Measurements from ENCODE around the gene RPL19.
"Not testable (repeated sequence)": the region's sequence is repeated elsewhere in the genome, so short reads cannot be mapped to it uniquely, and the experiment has no call there.

Gene RPL19

DNA sequence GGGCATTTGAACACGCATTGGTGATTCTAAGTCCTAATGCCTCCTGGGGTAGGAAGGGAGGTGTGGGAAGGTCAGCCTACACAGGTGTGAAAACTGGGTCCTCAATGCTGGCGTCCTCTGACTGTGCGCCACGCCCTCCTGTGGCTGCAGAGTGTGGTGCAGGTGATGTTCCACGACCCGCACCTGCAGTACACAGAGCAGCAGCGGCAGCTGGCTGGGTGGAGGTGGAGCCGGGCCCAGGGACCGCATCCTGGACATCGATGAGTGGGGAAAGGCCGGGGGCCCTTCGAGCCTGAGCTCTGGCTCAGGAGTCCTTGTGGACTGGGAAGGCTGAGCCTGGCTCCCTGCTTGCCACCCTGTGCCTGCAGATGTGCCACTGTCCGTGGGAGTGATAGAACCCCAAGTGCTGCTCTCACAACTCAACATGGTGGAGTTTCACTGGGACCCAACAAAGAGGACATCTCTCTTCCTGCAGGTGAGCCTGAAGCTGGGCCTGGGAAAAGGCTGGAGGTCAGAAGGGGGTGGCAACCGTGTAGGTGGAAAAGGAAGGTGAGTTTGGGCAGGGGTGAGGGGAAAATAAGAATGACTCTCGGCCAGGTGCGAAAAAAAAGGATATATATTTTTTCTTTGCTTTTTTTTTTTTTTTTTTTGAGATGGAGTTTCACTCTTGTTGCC is 39.7 kb downstream of the RPL19 start:
- peak in 1 of 2 donors; percentile 51 for DNase-seq (ENCODE audit: extremely low read depth in 1 of 2, low read depth in 1 of 2)

DNA sequence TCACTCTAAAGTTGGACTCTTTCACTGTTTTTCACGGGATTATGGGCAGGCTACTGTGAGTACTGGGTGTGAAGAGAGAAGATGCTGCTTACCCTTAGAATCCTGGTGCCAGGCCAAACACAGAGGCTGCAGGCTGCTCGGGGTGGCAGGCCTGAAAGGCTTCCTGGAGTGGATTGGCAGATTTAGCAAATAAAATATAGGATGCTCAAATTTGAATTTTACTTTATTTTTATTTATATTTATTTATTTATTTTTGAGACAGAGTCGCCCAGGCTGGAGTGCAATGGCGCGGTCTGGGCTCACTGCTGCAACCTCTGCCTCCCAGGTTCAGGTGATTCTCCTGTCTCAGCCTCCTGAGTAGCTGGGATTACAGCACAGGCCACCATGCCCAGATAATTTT is 40.5 kb downstream of the RPL19 start:
- DNase-seq (ENCODE audit: extremely low read depth in 1 of 2, low read depth in 1 of 2) = no peak

DNA sequence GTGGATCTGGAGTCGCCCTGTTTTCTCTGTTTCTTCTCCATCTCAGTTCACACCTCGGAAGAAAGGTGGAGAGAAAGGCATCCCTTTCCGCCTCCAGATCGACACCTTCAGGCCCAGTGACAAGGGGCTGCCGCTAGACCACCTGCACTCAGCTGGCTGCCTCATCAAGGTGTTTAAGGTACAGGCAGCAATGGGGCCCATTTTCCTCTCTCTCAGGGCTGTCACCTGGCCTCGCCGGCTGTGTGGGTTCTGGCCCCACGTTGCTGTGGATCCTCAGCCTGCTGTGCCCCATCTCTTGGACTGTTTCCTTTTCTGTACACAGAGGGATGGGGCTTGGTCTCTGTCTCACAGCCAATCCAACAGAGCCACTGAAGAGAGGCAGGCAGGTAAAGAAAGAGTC is 43.1 kb downstream of the RPL19 start:
- no peak for DNase-seq (ENCODE audit: extremely low read depth in 1 of 2, low read depth in 1 of 2)

DNA sequence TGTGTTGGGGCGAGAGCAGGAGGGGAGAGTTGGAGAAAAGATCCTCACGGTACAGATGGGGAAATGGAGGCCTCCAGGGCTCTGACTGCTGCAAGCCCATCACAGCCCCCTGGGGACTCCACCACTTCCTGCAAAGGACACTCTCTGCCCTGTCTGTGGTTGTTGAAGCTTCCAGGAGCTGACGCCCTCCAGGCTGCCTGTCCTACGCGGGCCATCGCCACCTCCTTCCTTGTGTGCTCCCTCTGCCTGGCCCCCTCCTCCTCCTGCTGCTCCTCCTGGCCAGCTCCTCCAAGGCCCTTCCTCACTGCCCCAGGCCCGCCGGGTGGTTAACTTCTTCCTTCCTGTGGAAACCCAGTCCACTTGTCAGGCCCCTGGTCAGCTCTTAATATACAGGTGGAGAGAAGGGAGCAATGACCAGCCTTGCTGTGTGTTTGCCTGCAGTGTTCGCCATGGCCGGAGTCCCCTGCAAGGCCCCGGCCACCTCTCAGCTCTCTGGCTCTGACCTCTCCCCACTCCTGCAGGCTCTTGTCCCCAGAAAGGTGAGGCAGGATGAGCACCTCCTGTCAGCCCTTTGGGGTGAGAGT is 44.0 kb downstream of the RPL19 start:
- no peak for DNase-seq (ENCODE audit: extremely low read depth in 1 of 2, low read depth in 1 of 2)

DNA sequence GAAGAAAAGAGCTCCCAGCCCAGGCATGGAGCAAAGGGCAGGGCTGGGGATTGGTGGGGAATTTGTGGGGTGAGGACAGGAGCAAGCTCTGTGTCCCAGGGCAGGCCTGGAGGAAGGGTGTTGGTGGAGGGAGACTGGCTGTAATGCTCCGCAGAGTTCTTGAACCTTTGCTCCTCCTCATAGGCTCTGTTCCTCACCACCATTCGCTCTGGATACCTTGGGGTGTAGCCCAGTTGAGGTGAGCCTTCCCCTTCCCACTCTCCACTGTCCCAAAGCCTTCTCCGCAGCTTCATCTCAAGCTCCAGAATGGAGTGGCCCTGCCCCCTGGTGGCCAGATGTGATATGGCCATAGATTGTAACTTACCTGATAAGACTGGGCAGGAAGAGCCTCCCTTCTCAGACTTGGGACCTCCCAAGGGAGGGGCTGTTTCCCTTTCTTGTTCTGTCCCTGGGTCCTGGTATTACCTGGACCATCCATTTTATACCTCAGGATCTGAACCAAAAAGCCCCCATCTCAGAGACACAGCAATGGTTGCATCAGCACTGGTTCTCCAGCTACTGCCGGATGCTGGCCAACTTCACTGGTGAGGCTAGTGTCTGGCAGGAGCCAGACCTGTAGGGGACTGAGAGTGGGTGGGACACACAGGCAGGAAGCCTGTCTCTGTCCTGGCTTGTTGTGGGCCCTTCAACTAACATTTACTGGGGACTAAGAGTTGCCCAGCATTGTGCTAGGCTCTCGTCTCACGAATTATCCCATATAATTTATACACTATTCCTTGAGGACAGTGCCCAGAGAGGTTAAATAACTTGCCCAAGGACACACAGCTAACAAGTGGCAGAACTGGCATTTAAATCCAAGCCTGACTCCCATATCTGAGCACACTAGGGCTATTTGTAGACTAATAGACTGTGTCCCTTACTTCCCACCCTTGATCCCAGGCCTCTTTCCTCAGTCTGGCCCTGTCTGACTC is 44.8 kb downstream of the RPL19 start:
- peak; percentile 50 to 77 for DNase-seq (ENCODE audit: extremely low read depth in 1 of 2, low read depth in 1 of 2)

DNA sequence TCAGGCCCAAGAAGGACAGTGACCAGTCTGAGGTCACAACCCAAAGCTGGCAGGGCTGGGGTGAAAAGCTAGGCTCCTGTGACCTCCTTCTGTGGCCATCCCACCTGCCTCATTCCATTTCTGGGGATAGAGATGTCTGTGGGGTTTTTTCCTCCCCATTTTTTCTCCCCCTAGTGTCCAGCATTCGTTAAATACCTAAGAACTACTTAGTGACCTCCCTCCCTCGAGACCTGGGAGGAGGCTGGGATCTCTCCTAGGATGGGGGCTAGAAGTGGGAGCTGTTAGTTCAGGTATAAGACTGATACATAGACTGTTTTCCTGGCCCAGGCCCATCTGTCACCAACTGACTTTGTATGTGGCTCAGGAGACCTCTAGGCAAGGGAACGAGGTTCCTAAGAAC is 46.2 kb downstream of the RPL19 start:
- DNase-seq (ENCODE audit: extremely low read depth in 1 of 2, low read depth in 1 of 2) = no peak

DNA sequence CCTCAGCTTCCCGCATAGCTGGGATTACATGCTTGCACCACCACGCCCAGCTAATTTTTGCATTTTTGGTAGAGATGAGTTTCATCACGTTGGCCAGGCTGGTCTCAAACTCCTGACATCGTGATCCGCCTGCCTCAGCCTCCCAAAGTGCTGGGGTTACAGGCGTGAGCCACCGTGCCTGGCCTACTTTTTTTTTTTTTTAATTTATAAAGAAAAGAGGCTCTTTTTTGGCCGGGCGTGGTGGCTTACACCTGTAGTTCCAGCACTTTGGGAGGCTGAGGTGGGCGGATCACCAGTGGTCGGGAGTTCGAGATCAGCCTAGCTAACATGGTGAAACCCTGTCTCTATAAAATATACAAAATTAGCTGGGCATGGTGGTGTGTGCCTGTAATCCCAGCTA is 50.0 kb downstream of the RPL19 start:
- DNase-seq (ENCODE audit: extremely low read depth in 1 of 2, low read depth in 1 of 2) = not testable (repeated sequence)

DNA sequence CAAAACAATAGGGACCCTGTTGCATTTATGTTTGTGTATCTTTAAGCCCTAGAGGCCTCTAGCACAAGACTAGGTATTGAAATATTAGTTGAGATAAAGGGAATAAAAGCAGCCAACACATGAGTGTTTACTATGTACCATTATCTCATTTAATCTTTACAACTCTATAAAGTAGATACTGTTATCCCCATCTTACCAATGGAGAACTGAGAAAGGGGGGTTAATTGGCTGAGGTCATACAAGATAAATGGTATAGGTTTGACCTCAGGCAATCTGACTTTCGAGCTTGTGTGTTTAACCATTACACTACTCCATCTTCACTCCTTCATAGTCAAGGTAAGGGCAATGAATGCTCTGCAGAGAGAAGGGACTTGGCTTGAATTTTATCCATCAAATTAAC is 51.9 kb downstream of the RPL19 start:
- no peak for DNase-seq (ENCODE audit: extremely low read depth in 1 of 2, low read depth in 1 of 2)

DNA sequence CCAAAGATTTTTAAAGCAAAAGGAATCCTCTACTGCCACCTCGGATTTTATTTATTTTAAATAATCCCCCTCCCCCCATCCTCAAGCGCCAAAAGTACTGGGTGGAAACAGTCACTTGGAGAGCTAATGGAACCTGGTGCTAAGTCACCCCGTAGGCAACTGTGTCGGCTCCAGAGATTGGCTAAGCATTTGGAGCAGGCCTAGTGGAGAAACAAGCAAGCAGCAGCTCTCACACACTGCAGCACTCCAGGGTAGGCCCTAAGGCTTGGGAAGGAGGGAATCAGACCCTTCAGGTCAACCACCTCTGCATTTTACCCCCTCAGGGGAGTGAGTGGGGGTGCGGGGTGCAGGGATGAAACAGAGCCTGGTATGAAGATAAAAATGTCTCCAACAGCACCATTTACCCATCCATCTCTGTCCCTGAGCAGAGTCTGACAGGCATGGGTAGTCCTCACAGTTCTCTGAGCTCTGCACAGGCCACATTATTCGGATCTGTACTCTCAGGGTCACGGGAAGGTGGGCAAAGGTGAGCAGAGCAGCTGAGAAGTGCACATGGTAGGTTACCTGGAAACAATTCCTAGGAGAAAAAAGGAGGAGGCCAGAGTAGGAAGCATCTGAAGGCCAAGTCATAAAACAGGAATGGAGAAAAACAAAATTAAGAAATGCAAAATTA is 52.8 kb downstream of the RPL19 start:
- no peak for DNase-seq (ENCODE audit: extremely low read depth in 1 of 2, low read depth in 1 of 2)

Data from stimulated activated CD8-positive, alpha-beta memory T cell treated with anti-CD3 and anti-CD28 coated beads, Interleukin-7, amount 100 ng/mL, for 48 hours (primary cell).